ENCODE data around the gene MAP1B.

DNA sequence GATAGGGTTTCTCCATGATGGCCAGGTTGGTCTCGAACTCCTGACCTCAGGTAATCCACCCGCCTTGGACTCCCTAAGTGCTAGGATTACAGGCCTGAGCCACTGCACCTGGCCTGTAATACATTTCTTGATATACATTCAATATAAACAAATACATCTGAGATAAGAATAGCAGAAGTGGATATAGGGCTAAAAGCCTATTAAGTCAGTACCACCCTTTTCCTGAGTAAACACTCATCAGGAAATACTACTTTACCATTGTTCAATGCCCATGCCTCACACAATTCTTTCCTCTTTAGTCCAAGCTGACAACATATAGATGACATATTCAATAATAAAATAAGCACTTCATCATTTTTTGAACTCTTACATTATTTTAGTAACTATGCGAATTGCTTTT, 148.0 kb downstream of the MAP1B start:
- no peak for TF ChIP-seq EZH2 (IDR thresholded peaks at IDR 0.05; ENCODE audit: low read depth)
- TF ChIP-seq, protein P1, sequence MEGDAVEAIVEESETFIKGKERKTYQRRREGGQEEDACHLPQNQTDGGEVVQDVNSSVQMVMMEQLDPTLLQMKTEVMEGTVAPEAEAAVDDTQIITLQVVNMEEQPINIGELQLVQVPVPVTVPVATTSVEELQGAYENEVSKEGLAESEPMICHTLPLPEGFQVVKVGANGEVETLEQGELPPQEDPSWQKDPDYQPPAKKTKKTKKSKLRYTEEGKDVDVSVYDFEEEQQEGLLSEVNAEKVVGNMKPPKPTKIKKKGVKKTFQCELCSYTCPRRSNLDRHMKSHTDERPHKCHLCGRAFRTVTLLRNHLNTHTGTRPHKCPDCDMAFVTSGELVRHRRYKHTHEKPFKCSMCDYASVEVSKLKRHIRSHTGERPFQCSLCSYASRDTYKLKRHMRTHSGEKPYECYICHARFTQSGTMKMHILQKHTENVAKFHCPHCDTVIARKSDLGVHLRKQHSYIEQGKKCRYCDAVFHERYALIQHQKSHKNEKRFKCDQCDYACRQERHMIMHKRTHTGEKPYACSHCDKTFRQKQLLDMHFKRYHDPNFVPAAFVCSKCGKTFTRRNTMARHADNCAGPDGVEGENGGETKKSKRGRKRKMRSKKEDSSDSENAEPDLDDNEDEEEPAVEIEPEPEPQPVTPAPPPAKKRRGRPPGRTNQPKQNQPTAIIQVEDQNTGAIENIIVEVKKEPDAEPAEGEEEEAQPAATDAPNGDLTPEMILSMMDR (conservative IDR thresholded peaks at IDR 0.05) = no peak
